ENCODE results near the gene FOSL2.

- TF ChIP-seq REST (IDR thresholded peaks at IDR 0.05; ENCODE audit: unreplicated experiment) (no peak), NANOG (IDR thresholded peaks at IDR 0.05; ENCODE audit: borderline replicate concordance) (no peak), EZH2phosphoT487 (IDR thresholded peaks at IDR 0.05; ENCODE audit: unreplicated experiment) (no peak)
These were observed 24.8 kb upstream of the FOSL2 start for GRCh38 chr2:28367667-28368356.
